Lower lobe of right lung (tissue), 2 donors: ENCODE results near the gene GRB10. TPM values are rescaled to one million over a fixed set of nuclear protein-coding genes. Genes with fewer than 3 reads are reported as not detected.
A peak's percentile ranks its signal among the peaks of the same experiment; 100 is the strongest.

Experiments
- ATAC-seq, 2 donors: fragments of 200-7000 bp; cut with Tn5 transposase; one replicate each; pipeline ENCODE4 v1.9.1; 2020 to 2022; ENCODE audit warnings: mild to moderate bottlenecking in 2 of 2, moderate library complexity in 2 of 2
- DNase-seq: peaks from one replicate; pipeline ENCODE4 v3.0.0-alpha.2; 2020
- H3K27ac ChIP-seq: fragments of 200-600 bp; one replicate; pipeline ENCODE4 v1.8.0; 2022
- H3K27me3 ChIP-seq: fragments of 200-600 bp; one replicate; pipeline ENCODE4 v1.8.0; 2022; ENCODE audit warnings: low read depth
- H3K36me3 ChIP-seq: fragments of 200-600 bp; one replicate; pipeline ENCODE4 v1.8.0; 2022; ENCODE audit warnings: mild to moderate bottlenecking
- H3K4me1 ChIP-seq: fragments of 200-600 bp; one replicate; pipeline ENCODE4 v1.8.0; 2022
- H3K4me3 ChIP-seq: fragments of 200-600 bp; one replicate; pipeline ENCODE4 v1.8.0; 2022; ENCODE audit warnings: mild to moderate bottlenecking
- H3K9me3 ChIP-seq: fragments of 200-600 bp; one replicate; pipeline ENCODE4 v1.8.0; 2022
- intact Hi-C: fragments of 100-400 bp; cut with DNase I; formaldehyde crosslinking; loops from one replicate; pipeline ENCODE4 v1.11.0; 2022
- total RNA-seq: library from RNA; stranded (reverse); fragmentation: NEBNext Ultra II Directional; extraction: Animal tissue kit (Norgen Biotek cat#: 25700); gene quantifications from one replicate; pipeline ENCODE4 v1.2.1, GENCODE V29; 2021
- TF ChIP-seq, protein P1 (sequence below): fragments of 200-600 bp; IDR thresholded peaks from one replicate; pipeline ENCODE4 v1.8.0; 2022; ENCODE audit warnings: antibody characterized with exemption, mild to moderate bottlenecking
- donor health status: DM: no; HTN: yes; CAD: no; lungs with severe emphysema.

GRB10 gene
- total RNA-seq, 1 donor from 2014 or later: 36.5 TPM

DNA sequence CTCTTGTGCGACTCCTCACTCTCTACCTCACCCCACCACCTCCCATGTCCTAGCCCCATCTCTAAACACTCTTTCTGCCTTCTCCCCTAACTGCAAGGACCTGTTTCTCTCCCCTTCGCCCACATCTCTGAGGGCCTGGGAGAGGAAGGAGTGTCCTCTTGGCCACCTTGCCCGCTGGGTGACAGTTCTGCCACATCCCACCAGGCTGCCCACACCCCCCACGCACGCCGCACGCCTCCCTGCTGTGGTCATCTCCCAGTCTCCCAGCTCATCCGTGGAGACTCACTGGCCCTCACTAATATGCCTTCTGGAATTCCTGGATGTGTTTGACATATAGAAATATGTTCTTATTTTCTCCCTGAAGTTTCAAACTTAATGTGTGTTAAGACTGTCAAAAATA is 48.5 kb downstream of the GRB10 start:
- peak in 1 of 2 donors; percentile 9 for ATAC-seq
- no peak overlapping the region for H3K4me3 ChIP-seq
- no peaks in the 10 kb centered on the region for H3K27me3 ChIP-seq
- no peaks in the 10 kb centered on the region for H3K9me3 ChIP-seq
- TF ChIP-seq, protein P1, sequence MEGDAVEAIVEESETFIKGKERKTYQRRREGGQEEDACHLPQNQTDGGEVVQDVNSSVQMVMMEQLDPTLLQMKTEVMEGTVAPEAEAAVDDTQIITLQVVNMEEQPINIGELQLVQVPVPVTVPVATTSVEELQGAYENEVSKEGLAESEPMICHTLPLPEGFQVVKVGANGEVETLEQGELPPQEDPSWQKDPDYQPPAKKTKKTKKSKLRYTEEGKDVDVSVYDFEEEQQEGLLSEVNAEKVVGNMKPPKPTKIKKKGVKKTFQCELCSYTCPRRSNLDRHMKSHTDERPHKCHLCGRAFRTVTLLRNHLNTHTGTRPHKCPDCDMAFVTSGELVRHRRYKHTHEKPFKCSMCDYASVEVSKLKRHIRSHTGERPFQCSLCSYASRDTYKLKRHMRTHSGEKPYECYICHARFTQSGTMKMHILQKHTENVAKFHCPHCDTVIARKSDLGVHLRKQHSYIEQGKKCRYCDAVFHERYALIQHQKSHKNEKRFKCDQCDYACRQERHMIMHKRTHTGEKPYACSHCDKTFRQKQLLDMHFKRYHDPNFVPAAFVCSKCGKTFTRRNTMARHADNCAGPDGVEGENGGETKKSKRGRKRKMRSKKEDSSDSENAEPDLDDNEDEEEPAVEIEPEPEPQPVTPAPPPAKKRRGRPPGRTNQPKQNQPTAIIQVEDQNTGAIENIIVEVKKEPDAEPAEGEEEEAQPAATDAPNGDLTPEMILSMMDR: no peak
- H3K4me1 ChIP-seq: peaks cover 37% of the 10 kb centered on the region
- DNase-seq: no peak
- intact Hi-C loops: no loop called here
- no peaks in the 10 kb centered on the region for H3K36me3 ChIP-seq
- H3K27ac ChIP-seq: peak overlapping the region; percentile 51

DNA sequence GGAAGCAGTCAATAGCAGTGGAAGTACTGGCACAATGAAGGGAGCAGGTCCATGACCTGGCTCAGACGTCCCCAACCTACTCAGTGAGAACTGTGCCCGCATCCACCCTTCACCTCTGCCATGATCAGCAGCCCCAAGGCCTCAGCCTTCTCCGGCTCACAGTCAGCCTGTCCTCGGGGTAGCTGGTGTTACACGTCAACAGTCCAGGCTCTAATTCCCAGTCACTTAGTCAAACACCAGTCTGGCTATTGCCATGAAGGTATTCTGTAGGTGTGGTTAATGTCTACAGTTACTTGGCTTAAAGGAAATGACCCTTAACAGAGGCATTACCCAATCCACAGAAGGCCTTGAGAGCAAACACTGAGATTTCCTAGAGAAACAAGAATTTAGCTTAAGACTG is 49.1 kb downstream of the GRB10 start:
- TF ChIP-seq, protein P1: no peak
- Histone ChIP-seq H3K4me1 (peaks cover 40% of the 10 kb centered on the region), H3K4me3 (no peak overlapping the region), H3K27me3 (no peaks in the 10 kb centered on the region), H3K36me3 (no peaks in the 10 kb centered on the region), H3K9me3 (no peaks in the 10 kb centered on the region), H3K27ac (peak overlapping the region; percentile 60)
- intact Hi-C loops: no loop called here
- no peak for DNase-seq
- peak; percentile 95 to 96 for ATAC-seq

DNA sequence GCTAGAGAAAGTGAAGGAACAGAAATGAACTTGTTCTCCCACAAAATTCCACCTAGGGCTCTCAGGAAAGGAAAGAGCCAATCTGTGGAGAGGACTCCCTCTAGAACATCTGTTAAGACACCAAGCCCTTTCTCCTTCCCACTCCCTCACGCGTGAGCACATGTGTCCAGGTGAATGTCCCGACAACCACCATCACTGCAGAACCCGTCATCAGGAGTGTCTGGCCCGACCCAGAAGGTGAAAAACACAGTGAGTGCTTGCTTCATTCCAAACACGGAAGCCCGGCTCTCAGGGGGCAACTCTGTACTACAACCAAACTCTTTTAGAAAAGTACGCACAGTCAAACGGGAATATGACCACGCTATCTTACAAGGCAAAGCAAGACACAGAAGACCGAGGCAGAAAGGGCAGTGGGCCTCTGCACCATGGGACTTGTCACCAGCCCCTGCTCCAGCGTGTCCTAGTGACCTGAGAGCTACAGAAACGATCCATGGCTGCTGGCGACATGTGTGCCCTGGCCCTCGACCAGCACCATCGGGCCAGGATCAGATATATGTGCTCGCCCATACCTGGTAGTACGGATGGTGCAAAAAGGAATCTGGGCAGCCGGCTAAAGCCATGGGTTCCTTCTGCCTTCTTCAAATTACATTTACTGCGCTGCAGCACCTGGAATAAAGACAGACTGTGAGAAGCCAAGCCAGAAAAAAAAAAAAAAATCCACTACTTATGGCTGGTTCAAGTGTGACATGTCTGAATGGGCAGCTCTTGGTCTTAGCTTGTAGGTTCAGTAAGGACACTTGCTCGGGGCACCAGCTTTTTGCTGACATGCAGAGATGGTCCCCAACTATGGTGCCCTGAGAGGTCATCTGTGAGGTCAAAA is 50.8 kb downstream of the GRB10 start:
- ATAC-seq (no peak), DNase-seq (no peak)
- no peaks in the 10 kb centered on the region for H3K27me3 ChIP-seq
- H3K4me1 ChIP-seq: peaks cover 49% of the 10 kb centered on the region
- peak overlapping the region; percentile 26 for H3K27ac ChIP-seq
- no peak overlapping the region for H3K4me3 ChIP-seq
- H3K9me3 ChIP-seq: no peaks in the 10 kb centered on the region
- TF ChIP-seq, protein P1: no peak
- no peaks in the 10 kb centered on the region for H3K36me3 ChIP-seq
- intact Hi-C loops: no loop called here

DNA sequence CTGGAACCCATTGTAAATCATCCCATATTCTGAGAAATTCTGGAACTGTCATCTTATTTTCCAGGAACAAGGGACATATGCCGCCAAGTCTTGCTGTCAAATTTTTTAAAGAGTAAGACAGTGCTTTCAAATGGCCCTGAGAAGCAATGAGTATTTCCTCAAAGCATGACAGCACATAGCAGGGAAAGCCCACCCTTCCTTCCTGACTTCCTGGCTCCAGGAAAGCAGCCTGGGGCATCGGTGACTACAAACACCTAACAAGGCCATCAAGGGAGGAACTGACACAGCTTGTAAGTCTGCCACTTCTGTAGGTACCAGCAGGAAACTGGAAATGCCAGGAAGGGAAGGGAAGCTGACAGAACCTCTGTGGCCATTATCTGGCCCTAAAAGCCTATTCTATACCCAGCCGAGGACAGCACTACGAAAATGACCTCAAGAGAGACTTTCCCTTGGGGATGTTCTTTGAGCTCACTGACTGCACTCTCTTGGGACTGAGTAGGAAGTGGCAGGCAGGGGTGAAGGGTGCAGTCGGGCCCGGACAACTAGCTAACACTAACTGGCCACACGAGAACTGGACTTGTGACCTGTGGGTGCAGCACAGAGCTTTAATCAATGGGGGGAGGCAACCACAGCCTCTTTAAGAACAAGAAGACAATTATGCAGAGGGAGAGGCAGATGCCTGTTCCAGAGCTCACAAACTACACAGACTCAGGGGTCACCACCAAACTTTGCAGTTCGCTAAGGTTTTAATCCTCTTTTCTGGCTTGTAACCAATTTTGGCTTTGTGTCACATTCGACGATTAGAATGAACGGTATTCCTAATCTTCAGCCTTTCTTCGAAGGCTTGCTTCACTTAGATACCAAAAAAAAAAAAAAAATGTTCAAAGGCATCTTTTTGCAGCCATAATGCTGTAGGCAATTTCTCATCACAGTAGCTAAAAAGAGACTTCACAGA is 52.0 kb downstream of the GRB10 start:
- TF ChIP-seq, protein P1: no peak
- Histone ChIP-seq H3K27ac (peak overlapping the region; percentile 25), H3K4me3 (no peak overlapping the region), H3K36me3 (no peaks in the 10 kb centered on the region), H3K9me3 (no peaks in the 10 kb centered on the region), H3K27me3 (no peaks in the 10 kb centered on the region), H3K4me1 (peaks cover 49% of the 10 kb centered on the region)
- intact Hi-C loops: no loop called here
- DNase-seq: no peak
- ATAC-seq: no peak

DNA sequence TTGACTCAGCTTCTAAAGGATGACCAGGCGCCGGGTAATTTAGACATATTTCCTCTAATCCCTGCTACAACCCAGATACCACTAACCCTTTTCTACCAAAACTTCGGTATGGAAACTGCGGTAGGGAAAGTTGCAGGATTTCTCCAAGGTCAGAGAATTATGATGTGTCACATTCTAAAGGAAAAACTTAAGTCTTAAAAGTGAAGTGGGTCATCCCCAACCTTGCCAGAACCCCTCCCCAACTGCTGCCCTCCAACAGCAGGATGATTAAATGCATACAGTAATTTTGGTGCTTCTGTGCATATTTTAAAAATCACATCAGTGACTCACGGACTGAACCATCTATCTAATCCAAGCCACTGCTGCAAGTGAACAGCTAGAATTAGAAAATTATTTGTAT is 52.7 kb downstream of the GRB10 start:
- H3K27me3 ChIP-seq: no peaks in the 10 kb centered on the region
- ATAC-seq (no peak), DNase-seq (no peak)
- intact Hi-C loops: no loop called here
- TF ChIP-seq, protein P1: no peak
- H3K36me3 ChIP-seq: no peaks in the 10 kb centered on the region
- peaks cover 49% of the 10 kb centered on the region for H3K4me1 ChIP-seq
- peak overlapping the region; percentile 13 for H3K27ac ChIP-seq
- H3K9me3 ChIP-seq: no peaks in the 10 kb centered on the region
- no peak overlapping the region for H3K4me3 ChIP-seq
